OCI-LY1 (cell line): ENCODE data around the gene SNCB.
"Not testable (repeated sequence)": the region's sequence is repeated elsewhere in the genome, so short reads cannot be mapped to it uniquely, and the experiment has no call there.

ENCODE experiments used
- H2AFZ ChIP-seq: fragments of 200-600 bp; sonication (generic), shearing (Covaris generic); 2 replicates; pipeline ENCODE4 v1.6.0; 2014; ENCODE audit warnings: antibody characterized with exemption, mild to moderate bottlenecking, low read length
- H3F3A ChIP-seq: fragments of 200-600 bp; sonication (generic), shearing (Covaris generic); 2 replicates; pipeline ENCODE4 v1.6.0; 2014; ENCODE audit warnings: mild to moderate bottlenecking, antibody characterized with exemption, low read length, moderate library complexity; ENCODE audit not compliant: insufficient read depth
- H3K27ac ChIP-seq: fragments of 200-600 bp; sonication (generic); 2 replicates; pipeline ENCODE4 v1.5.1; 2014; ENCODE audit warnings: low read length, mixed run types, mild to moderate bottlenecking, low read depth; ENCODE audit not compliant: poor library complexity, severe bottlenecking
- H3K27me3 ChIP-seq: fragments of 200-600 bp; sonication (generic); 2 replicates; pipeline ENCODE4 v1.6.0; 2014; ENCODE audit warnings: antibody characterized with exemption, mild to moderate bottlenecking, low read length, moderate library complexity; ENCODE audit not compliant: insufficient read depth
- H3K36me3 ChIP-seq: fragments of 200-600 bp; sonication (generic); 2 replicates; pipeline ENCODE4 v1.6.1; 2014; ENCODE audit warnings: mild to moderate bottlenecking, antibody characterized with exemption, low read length, moderate library complexity, mixed read lengths; ENCODE audit not compliant: insufficient read depth
- H3K4me1 ChIP-seq: fragments of 200-600 bp; sonication (generic); 2 replicates; pipeline ENCODE4 v1.5.1; 2014; ENCODE audit warnings: mild to moderate bottlenecking, low read length, moderate library complexity; ENCODE audit not compliant: insufficient read depth, severe bottlenecking
- H3K4me2 ChIP-seq: fragments of 200-600 bp; sonication (generic), shearing (Covaris generic); 2 replicates; pipeline ENCODE4 v1.6.1; 2014; ENCODE audit warnings: low read length
- H3K4me3 ChIP-seq: fragments of 200-600 bp; sonication (generic); 2 replicates; pipeline ENCODE4 v1.5.1; 2014; ENCODE audit warnings: low read length, low read depth, mild to moderate bottlenecking, mixed read lengths; ENCODE audit not compliant: poor library complexity, severe bottlenecking
- H3K79me2 ChIP-seq: fragments of 200-600 bp; shearing (Covaris generic); 2 replicates; pipeline ENCODE4 v1.6.1; 2016; ENCODE audit warnings: mixed run types, low read length, mixed read lengths; ENCODE audit not compliant: insufficient read depth
- H3K9ac ChIP-seq: fragments of 200-600 bp; sonication (generic), shearing (Covaris generic); 2 replicates; pipeline ENCODE4 v1.6.1; 2014; ENCODE audit warnings: mild to moderate bottlenecking, low read length, mixed read lengths
- H3K9me2 ChIP-seq: fragments of 200-600 bp; sonication (generic), shearing (Covaris generic); 2 replicates; pipeline ENCODE4 v1.6.1; 2014; ENCODE audit warnings: low read depth, mild to moderate bottlenecking, low read length, mixed read lengths
- H3K9me3 ChIP-seq: fragments of 200-600 bp; shearing (Covaris generic); 2 replicates; pipeline ENCODE4 v1.6.1; 2014; ENCODE audit warnings: low read length, mixed read lengths
- H4K20me1 ChIP-seq: fragments of 200-600 bp; sonication (generic), shearing (Covaris generic); 2 replicates; pipeline ENCODE4 v1.6.0; 2016; ENCODE audit warnings: mild to moderate bottlenecking, low read length; ENCODE audit not compliant: insufficient read depth
- CTCF ChIP-seq: fragments of 200-600 bp; sonication (generic), shearing (Covaris generic); IDR thresholded peaks from 2 replicates; pipeline ENCODE4 v1.5.1; 2017; ENCODE audit warnings: mild to moderate bottlenecking, antibody characterized with exemption, low read length, moderate library complexity, mixed read lengths
- EZH2 ChIP-seq: fragments of 200-600 bp; sonication (generic), shearing (Covaris generic); IDR thresholded peaks from 2 replicates; pipeline ENCODE4 v1.8.0; 2017; ENCODE audit warnings: borderline replicate concordance, mixed run types, mild to moderate bottlenecking, antibody characterized with exemption, low read length, moderate library complexity, mixed read lengths

Gene SNCB

GRCh38 chr5:176601901-176602482 lies 28.3 kb downstream of the SNCB start:
- no peaks in the 10 kb centered on the region for H3K79me2 ChIP-seq
- peaks cover 7% of the 10 kb centered on the region; the same call in 1 of the 2 replicates for H3K36me3 ChIP-seq
- no peaks in the 10 kb centered on the region for H3K9me2 ChIP-seq
- H2AFZ ChIP-seq = no peak overlapping the region
- TF ChIP-seq EZH2 (no peak), CTCF (no peak)
- no peaks in the 10 kb centered on the region for H3F3A ChIP-seq
- no peaks in the 10 kb centered on the region for H3K9me3 ChIP-seq
- no peak overlapping the region for H3K27ac ChIP-seq
- no peak overlapping the region for H3K4me2 ChIP-seq
- H3K4me1 ChIP-seq = no peaks in the 10 kb centered on the region
- H3K4me3 ChIP-seq = no peak overlapping the region
- no peak overlapping the region for H3K9ac ChIP-seq
- H4K20me1 ChIP-seq = no peaks in the 10 kb centered on the region
- H3K27me3 ChIP-seq = no peaks in the 10 kb centered on the region

GRCh38 chr5:176599749-176600430 lies 30.4 kb downstream of the SNCB start:
- not testable (repeated sequence) for H3F3A ChIP-seq, H2AFZ ChIP-seq, H3K27me3 ChIP-seq, H3K4me3 ChIP-seq, H3K9me2 ChIP-seq, H3K36me3 ChIP-seq, H3K9me3 ChIP-seq, H4K20me1 ChIP-seq, H3K9ac ChIP-seq, H3K4me2 ChIP-seq, H3K27ac ChIP-seq, H3K79me2 ChIP-seq, H3K4me1 ChIP-seq

- Histone ChIP-seq H3K4me2 (no peak overlapping the region; the same call in 1 of the 2 replicates), H3K9me3 (no peaks in the 10 kb centered on the region), H2AFZ (no peak overlapping the region), H3K27me3 (no peaks in the 10 kb centered on the region), H3K4me1 (no peaks in the 10 kb centered on the region), H3K4me3 (no peak overlapping the region), H3K79me2 (no peaks in the 10 kb centered on the region), H3K27ac (no peak overlapping the region), H4K20me1 (no peaks in the 10 kb centered on the region), H3K9ac (no peak overlapping the region), H3K36me3 (peaks cover 7% of the 10 kb centered on the region; the same call in 1 of the 2 replicates), H3K9me2 (no peaks in the 10 kb centered on the region), H3F3A (no peaks in the 10 kb centered on the region)
- no peak for TF ChIP-seq EZH2
- no peak for TF ChIP-seq CTCF
These were observed 32.6 kb downstream of the SNCB start for GRCh38 chr5:176597417-176598389.
